ENCODE results near the gene PCDHB10.
"Not testable (repeated sequence)": the region's sequence is repeated elsewhere in the genome, so short reads cannot be mapped to it uniquely, and the experiment has no call there.

PCDHB10 gene

GRCh38 chr5:141192110-141192725 is at the start of gene PCDHB10:
TSS of gene PCDHB10 (plus strand) at chr5:141192353. CDS start at chr5:141192553, 200 bp downstream.
- DNase-seq (ENCODE audit: low spot score) = peak; percentile 83

- no peak for DNase-seq (ENCODE audit: low spot score)
Measured at GRCh38 chr5:141149812-141150211, 42.3 kb upstream of the PCDHB10 start, which contains the start of gene PCDHB6. TSS of gene PCDHB6 (plus strand) at chr5:141150057. CDS start at chr5:141150258, 201 bp downstream.

GRCh38 chr5:141150224-141150992 is 41.7 kb upstream of the PCDHB10 start:
- no peak for DNase-seq (ENCODE audit: low spot score)

- no peak for DNase-seq (ENCODE audit: low spot score)
Measured at GRCh38 chr5:141150993-141151325, 41.2 kb upstream of the PCDHB10 start.

GRCh38 chr5:141151632-141152031 is 40.5 kb upstream of the PCDHB10 start:
- DNase-seq (ENCODE audit: low spot score) = not testable (repeated sequence)

- not testable (repeated sequence) for DNase-seq (ENCODE audit: low spot score)
Measured at GRCh38 chr5:141152096-141152495, 40.1 kb upstream of the PCDHB10 start.

GRCh38 chr5:141155540-141156374 is 36.4 kb upstream of the PCDHB10 start:
- DNase-seq (ENCODE audit: low spot score) = no peak

GRCh38 chr5:141157356-141157755 is 34.8 kb upstream of the PCDHB10 start:
- not testable (repeated sequence) for DNase-seq (ENCODE audit: low spot score)

GRCh38 chr5:141157901-141158300 is 34.3 kb upstream of the PCDHB10 start:
- DNase-seq (ENCODE audit: low spot score) = not testable (repeated sequence)

- peak; percentile 61 for DNase-seq (ENCODE audit: low spot score)
Measured at GRCh38 chr5:141172381-141173204, 19.6 kb upstream of the PCDHB10 start, which contains the start of gene PCDHB7. TSS of gene PCDHB7 (plus strand) at chr5:141172644. CDS start at chr5:141172836, 192 bp downstream.

GRCh38 chr5:141174291-141175104 is 17.7 kb upstream of the PCDHB10 start:
- DNase-seq (ENCODE audit: low spot score) = not testable (repeated sequence)

GRCh38 chr5:141175933-141176332 is 16.2 kb upstream of the PCDHB10 start:
- DNase-seq (ENCODE audit: low spot score) = no peak

GRCh38 chr5:141177577-141178191 is 14.5 kb upstream of the PCDHB10 start, which contains the start of gene PCDHB8:
TSS of gene PCDHB8 (plus strand) at chr5:141177790. CDS start at chr5:141178035, 245 bp downstream.
- DNase-seq (ENCODE audit: low spot score) = peak; percentile 88

- not testable (repeated sequence) for DNase-seq (ENCODE audit: low spot score)
Measured at GRCh38 chr5:141179371-141179770, 12.8 kb upstream of the PCDHB10 start.

GRCh38 chr5:141179876-141180275 is 12.3 kb upstream of the PCDHB10 start:
- DNase-seq (ENCODE audit: low spot score) = not testable (repeated sequence)

GRCh38 chr5:141180313-141180712 is 11.8 kb upstream of the PCDHB10 start:
- no peak for DNase-seq (ENCODE audit: low spot score)

GRCh38 chr5:141182248-141182647 is 9.9 kb upstream of the PCDHB10 start, which contains the start of gene PCDHB16:
TSS of gene PCDHB16 (plus strand) at chr5:141182387. CDS start at chr5:141182560, 173 bp downstream.
- no peak for DNase-seq (ENCODE audit: low spot score)

- not testable (repeated sequence) for DNase-seq (ENCODE audit: low spot score)
Measured at GRCh38 chr5:141184117-141184855, 7.9 kb upstream of the PCDHB10 start.

GRCh38 chr5:141186897-141187512 is 5.1 kb upstream of the PCDHB10 start, which contains the start of gene PCDHB9:
TSS of gene PCDHB9 (plus strand) at chr5:141187161. CDS start at chr5:141187319, 158 bp downstream.
- DNase-seq (ENCODE audit: low spot score) = peak; percentile 61
